Keratinocyte (primary cell): Measurements from ENCODE around the gene OR9Q2.

Experiments
- CTCF ChIP-seq, 3 experiments: IDR thresholded peaks in 1 of 3; conservative IDR thresholded peaks in 1 of 3; optimal IDR thresholded peaks in 1 of 3; 2 replicates in 2 of 3; 3 replicates in 1 of 3; pipeline versions ENCODE3 to v1.5.1; 2011; ENCODE audit warnings: low read length in 3 of 3, mild to moderate bottlenecking in 3 of 3, moderate library complexity in 2 of 3, control low read depth in 1 of 3, inconsistent platforms in 1 of 3; ENCODE audit not compliant: insufficient read depth in 2 of 3; ENCODE audit errors: extremely low read depth in 1 of 3
- EZH2 ChIP-seq: IDR thresholded peaks from one replicate; pipeline ENCODE4 v1.6.1; 2012; ENCODE audit warnings: inconsistent platforms, mild to moderate bottlenecking, low read length, moderate library complexity

GRCh38 chr11:58164389-58164788 is 24.5 kb upstream of the OR9Q2 start:
- no peak for TF ChIP-seq CTCF (optimal IDR thresholded peaks at IDR 0.05 in 1 of 3, IDR thresholded peaks at IDR 0.05 in 1 of 3, conservative IDR thresholded peaks at IDR 0.05 in 1 of 3; ENCODE audit: extremely low read depth in 1 of 3, insufficient read depth in 2 of 3, low read length in 3 of 3)
- TF ChIP-seq EZH2: no peak
